GM19240 (cell line): ENCODE data around the gene AHDC1.
"Not testable (repeated sequence)": the region's sequence is repeated elsewhere in the genome, so short reads cannot be mapped to it uniquely, and the experiment has no call there.

Experiments
- DNase-seq: peaks from one replicate; pipeline ENCODE4 v3.0.0; 2011; ENCODE audit warnings: low spot score; ENCODE audit not compliant: insufficient read length

AHDC1 gene

GRCh38 chr1:27552911-27553420 lies 51.0 kb downstream of the AHDC1 start:
- DNase-seq, result no peak

DNA sequence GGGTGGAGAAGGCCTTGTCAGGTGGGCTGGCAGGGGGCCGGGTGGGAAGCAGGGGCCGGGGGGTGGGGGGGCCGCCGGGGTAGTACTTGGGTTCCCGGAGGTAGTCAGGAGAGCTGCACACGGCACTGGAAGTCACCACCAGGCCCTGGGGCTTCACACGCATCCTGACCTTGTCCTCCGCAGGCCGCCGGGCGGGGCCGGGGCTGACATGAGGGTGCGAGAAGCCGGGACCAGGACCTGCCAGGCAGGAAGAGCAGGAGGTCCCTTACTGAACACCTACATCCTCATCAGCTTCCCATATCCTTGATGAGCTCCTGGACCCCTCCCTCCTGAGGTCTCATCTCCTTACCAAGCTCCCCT lies 52.0 kb downstream of the AHDC1 start:
- no peak for DNase-seq

DNA sequence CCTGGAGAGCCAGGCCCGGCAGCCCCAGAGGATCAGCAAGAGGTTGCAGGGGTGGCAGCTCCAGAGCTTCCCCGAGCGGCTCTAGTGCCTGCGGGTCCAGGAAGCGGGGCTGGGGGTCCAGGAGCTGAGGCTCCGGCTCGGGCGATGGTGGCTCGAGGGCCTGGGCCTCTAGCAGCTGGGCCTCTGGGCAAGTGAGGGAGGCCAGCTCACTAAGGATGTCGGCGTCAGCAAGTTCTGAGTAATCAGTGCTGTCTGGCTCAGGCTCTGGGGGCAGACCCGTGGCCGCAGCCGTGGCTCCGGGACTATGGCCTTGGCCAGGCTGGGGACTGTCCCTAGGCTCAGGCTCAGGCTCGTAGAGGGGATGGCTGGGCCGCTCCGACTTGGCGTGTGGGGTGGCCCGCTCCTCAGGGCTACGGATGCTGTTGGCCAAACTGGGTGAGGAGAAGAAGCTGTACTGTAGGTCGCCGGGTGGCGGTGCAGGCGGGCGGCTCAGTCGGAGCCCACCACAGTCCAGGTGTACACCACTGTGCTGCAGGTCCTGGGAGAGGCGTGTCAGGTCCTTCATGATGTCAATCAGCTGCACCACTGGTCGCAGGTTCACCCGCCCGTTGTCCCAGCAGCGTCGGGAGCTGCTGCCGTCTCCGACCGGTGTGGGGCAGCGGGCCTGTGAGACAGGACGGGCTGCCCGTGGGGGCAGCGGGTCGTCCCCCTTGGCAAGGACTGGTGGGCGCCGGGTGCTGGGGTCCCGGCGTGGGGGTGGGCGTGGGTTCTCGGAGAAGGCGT lies 52.6 kb downstream of the AHDC1 start:
- DNase-seq, result no peak

- no peak for DNase-seq
These were observed 53.3 kb downstream of the AHDC1 start for GRCh38 chr1:27550510-27551169.

- no peak for DNase-seq
These were observed 54.0 kb downstream of the AHDC1 start for GRCh38 chr1:27549807-27550408.

- DNase-seq, result no peak
These were observed 54.9 kb downstream of the AHDC1 start for GRCh38 chr1:27548858-27549719.

DNA sequence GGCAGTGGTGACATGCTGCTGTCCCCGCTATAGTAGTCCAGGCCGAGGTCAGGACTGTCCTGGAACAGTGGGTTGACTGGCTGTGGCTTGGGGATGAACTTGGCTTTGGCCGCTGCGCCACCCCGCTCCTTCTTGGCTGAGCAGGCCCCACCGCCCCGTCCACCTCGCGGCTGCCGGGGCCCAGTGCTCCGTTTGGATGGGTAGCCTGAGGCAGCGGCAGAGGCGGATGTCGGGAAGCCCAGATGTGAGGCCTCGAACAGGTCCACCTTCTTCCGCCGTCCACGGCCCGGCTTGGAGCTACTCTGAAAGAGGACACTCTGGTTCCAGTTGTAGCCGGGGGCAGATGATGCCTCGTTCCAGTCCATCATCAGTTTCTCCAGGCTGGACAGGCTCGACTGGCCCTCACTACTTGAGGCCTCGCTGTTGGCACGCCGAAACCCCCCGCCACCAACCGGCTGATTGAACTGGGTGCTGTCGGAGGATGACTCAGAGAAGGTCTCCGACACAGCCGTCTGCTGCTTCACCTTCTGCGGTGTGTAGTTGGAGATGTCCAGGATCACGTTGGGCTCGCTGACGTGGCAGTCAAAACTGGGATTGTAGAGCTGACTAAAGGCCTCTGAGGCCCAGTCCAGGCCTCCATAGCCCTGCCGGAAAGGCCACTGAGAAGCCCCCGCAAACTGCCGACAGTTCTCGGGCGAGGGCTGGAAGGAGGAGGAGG lies 55.6 kb downstream of the AHDC1 start:
- no peak for DNase-seq

DNA sequence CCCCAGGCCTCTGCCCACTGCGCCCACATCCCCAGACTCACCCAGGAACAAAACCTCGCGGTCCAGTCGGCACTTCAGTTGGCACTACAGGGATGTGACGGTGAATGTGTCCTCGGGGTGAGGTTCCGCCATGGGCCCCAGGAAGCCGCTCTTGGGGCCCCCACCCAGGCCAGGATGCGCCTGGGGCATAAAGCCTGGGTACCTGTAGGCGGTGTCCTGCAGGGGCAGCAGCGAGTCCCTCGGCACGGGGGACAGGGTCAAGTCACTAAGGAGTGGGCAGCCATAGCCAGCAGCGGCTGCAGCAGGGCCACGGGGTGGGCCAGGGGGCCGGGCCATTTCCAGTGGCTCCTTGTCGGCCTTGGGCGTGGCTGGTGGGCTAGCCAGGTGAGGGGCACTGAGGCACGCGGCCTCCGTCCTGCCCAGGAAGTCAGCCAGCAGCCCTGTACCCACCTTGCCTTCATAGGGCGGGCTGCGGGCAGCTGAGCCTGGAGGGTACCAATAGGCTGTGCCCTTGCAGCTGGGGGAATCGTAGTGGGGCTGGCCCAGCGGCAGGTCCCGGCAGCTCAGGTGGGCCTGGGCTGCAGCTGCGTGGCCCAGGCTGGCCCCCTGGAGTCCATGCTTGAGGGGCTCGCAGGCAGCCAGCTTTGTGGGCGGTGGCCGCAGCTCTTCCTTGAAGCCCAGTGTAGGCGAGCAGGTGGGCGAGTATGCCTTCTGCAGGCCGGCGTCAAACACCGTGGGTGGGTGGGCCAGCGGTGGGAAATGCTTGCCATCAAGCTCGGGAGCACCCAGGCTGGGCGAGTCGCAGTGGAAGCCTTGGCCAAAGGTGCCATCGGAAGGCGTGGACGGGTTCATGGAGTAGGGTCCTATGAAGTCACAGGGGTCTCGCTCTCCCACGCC lies 56.5 kb downstream of the AHDC1 start:
- DNase-seq, result no peak

DNA sequence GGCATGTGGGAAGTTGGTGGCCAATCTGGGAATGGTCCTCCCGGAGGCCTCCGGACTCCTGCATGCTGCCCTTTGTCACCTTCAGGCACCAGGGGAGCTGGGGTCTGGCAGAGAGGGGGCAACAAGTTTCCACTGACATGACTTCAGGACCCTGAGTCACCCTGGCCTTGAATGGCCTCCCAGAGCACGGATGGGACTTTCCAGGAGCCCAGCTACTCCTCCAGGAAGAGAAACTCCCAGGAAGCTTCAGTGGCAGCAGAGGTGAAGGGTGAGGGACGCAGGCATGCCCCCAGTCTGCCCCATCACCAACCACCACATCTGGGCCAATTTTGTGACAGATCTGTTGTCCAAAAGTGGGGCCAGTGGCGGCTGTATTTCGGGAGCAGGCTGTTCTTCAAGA lies 58.1 kb downstream of the AHDC1 start:
- no peak for DNase-seq

DNA sequence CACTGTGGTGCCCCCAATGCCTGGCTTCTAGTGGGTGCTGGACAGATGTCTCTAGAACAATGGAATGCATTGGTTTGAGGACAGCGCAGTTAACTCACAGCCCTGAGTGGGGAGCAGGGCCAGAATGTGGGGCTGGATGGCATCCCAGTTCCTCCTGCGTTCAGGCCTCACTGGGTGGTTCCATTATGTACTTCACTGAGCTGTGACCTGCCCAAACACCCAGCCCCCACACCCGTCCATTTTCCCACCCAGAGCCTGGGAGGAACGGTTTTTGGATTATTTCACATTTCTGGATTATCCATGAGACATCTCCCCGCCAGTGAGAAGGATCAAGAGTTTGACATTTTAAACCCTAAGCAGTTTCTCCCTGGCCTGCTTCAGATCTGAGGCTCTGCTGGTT lies 58.7 kb downstream of the AHDC1 start:
- DNase-seq, result no peak

DNA sequence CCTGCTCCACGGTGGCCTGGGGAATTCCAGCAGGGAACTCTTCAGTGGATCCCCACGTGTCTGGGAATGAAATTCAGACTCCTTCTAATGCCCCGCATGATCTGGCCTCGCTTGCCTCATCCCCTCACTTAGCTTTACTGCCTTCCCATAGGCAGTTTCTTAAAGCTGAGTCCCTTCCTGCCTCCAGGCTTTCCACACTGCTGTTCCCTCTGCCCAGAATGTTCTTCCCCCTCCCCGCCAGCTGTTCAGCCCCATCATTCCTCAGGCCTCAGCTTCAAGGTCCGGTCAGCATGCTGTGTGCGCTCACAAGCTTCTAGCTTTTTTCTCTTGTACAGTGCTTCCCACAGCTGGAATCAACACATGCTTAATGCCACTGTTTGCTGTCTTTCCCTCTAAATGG lies 59.1 kb downstream of the AHDC1 start:
- DNase-seq, result no peak

DNA sequence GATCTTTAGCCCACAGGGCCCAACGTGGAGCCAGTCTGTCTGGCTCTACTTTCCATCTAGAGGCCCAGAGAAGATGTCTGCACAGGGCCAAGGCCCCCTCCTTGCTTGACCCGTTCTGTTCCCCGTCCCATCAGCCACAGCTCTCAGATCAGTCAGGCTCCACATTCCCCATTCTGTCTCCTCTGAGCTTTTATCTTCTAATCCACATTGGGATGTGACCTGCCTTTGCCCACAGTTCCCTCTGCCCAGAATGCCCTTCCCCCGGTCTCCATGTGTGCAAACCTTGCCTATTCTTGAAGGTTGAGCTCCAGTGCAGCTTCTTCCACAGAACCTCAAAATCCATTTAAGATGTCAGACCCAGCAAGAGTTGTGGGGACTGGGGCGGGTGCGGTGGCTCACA lies 60.7 kb downstream of the AHDC1 start:
- no peak for DNase-seq

DNA sequence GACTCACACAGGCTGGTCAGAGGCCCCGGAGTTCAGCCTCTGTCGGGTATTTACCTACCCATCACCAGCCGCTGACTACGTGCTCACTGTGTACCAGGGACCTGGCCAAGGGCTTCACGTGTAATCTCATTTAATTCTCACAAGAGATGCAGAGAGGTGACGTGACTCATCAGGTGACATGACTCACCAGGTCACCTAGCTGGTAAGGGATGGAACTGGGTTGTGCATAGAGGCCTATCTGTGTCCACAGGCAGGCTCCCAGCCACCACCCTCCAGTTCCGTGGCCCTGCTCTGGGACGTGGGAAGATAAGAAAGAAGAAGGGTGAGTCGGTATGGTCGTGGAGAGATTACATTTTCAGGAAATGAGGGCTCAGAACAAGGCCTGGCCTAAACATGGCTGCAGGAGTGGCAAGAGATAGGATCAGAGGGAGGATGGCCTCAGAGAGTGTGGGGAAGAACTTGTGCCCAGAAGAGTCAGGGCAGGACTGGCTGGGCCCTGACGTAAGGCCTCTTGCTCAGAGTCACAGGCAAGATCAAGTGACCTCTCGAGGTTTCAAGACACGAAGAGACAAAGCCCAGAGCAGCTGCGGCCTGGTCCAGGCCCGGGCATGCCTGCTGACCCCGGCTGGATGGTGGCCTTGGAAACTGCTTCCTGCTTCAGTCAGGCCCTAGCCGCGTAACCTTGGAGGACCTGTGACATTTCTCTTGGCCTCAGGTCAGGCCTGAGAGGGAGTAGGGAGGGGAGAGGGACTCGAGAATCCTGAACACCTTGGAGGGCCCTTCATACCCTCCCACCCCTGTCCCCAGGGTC lies 61.3 kb downstream of the AHDC1 start:
- no peak for DNase-seq

DNA sequence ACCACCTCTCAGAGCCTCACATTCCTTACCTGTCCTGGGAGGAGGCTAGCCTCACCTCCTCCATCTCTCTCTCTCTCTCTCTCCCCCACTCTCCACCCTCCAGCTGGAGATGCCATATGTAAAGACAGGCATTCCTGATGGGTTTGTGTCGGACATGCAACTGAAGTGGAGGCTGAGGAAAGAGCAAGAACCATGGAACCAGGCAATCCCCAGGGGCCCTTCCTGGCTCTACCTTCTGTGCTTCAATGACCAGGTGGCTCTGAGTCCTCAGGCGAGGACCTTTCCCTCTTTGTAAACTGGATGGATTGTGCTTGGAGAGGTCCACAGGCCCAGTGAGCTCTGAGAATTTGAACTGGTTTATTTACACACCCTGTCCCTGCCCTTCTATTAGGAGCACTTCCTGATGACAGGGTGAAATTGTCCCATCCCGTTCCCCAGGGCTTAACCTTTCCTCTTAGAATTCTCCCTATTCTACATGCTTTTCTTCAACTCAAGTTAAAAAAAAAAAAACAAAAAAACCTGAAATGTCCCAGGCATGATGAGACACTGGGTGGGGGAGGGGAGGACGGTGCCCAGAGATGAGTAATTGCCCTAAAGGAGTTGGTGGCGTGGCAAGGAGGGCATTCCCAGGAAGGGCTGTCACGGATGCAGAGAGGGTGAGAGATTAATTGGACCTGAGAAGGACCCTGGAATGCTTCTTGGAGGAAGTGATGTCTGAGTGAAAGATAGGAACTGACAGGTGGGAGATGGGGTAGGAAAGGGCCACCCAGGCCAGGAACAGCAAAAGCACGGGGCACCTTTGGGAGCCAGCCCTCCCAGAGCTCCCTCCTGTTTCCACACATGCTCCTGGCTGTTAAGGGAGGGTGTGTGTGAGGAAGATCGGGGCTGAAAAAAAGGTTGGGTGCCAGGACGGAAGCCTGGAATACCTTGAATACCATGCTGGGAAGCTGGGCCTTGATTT lies 63.8 kb downstream of the AHDC1 start:
- no peak for DNase-seq

DNA sequence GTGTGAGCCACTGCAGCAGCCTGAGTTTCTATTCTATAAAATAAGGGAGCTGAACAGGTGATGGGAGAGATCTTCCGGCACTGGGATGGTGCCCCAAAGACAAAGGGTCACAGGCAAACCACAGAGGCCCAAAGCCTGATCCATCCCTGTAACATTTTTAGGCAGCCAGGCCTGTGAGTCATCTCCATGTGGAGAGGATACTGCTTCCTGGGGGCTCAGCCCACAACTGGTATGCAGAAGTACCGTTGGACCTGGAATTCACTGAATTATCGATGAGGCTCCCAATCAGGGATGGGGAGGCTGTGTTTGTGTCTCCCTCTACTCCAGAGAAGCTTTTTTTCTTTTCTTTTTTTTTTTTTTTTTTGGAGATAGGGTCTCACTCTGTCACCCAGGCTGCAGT lies 65.2 kb downstream of the AHDC1 start:
- no peak for DNase-seq

GRCh38 chr1:27538305-27538676 lies 65.7 kb downstream of the AHDC1 start:
- DNase-seq, result not testable (repeated sequence)

DNA sequence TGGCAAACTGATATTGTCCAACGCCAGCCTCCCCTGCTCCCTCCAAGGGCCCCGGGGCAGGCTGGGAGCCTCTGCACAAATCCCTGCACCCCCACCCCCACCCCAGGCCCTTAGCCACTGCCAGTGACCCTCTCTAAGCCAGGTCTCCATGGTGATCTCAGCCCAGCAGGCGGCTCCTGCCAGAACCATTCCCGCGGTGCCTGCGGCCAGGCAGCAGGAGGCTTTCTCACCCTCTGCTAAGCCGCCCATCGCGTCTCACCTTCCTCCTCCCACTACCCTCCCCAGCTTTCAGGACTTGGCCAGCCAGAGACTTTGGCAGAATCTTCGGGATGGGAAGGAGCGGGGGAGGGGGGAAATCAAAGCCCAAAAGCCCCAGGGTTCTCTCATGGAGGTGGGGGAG lies 67.2 kb downstream of the AHDC1 start:
- DNase-seq, result no peak
